GM18858 (cell line): ENCODE measurements around the gene SP110.
A peak's percentile ranks its signal among the peaks of the same experiment; 100 is the strongest.
"Not testable (repeated sequence)": the region's sequence is repeated elsewhere in the genome, so short reads cannot be mapped to it uniquely, and the experiment has no call there.

Experiments used
- ATAC-seq: cut with Tn5 transposase; IDR thresholded peaks from one replicate; pipeline ENCODE4 v1.9.1; 2021; ENCODE audit not compliant: unreplicated experiment

Gene SP110

GRCh38 chr2:230225486-230225885 is 5.7 kb upstream of the SP110 start, which contains the start of gene SP140:
SP140 (plus strand) TSS chr2:230225736; CDS start chr2:230225845, 109 bp downstream.
- peak; percentile 67 for ATAC-seq

GRCh38 chr2:230224458-230224857 is 4.7 kb upstream of the SP110 start:
- no peak for ATAC-seq

- not testable (repeated sequence) for ATAC-seq
Observed at GRCh38 chr2:230222829-230223228, 3.0 kb upstream of the SP110 start.

GRCh38 chr2:230221493-230221892 is 1.7 kb upstream of the SP110 start:
- no peak for ATAC-seq

- no peak for ATAC-seq
Observed at GRCh38 chr2:230220347-230220969, 674 bp upstream of the SP110 start.

GRCh38 chr2:230218421-230218820 is 1.4 kb downstream of the SP110 start:
- no peak for ATAC-seq

GRCh38 chr2:230217424-230217823 is 2.4 kb downstream of the SP110 start:
- peak; percentile 30 for ATAC-seq

- no peak for ATAC-seq
Observed at GRCh38 chr2:230216489-230216888, 3.3 kb downstream of the SP110 start.

GRCh38 chr2:230209422-230210051 is 10.2 kb downstream of the SP110 start:
- ATAC-seq = peak; percentile 43

GRCh38 chr2:230208576-230208975 is 11.2 kb downstream of the SP110 start:
- no peak for ATAC-seq

- ATAC-seq = no peak
Observed at GRCh38 chr2:230205721-230206120, 14.1 kb downstream of the SP110 start.

GRCh38 chr2:230205034-230205433 is 14.8 kb downstream of the SP110 start:
- ATAC-seq = peak; percentile 39

- peak; percentile 23 for ATAC-seq
Observed at GRCh38 chr2:230203110-230203676, 16.6 kb downstream of the SP110 start.

- peak; percentile 43 for ATAC-seq
Observed at GRCh38 chr2:230202430-230203109, 17.2 kb downstream of the SP110 start.

- no peak for ATAC-seq
Observed at GRCh38 chr2:230184727-230185578, 34.8 kb downstream of the SP110 start.

GRCh38 chr2:230181195-230181594 is 38.6 kb downstream of the SP110 start:
- ATAC-seq = no peak

- ATAC-seq = no peak
Observed at GRCh38 chr2:230179907-230180306, 39.9 kb downstream of the SP110 start.

GRCh38 chr2:230178546-230179485 is 41.0 kb downstream of the SP110 start:
- ATAC-seq = no peak

- no peak for ATAC-seq
Observed at GRCh38 chr2:230176996-230177395, 42.8 kb downstream of the SP110 start.

- ATAC-seq = no peak
Observed at GRCh38 chr2:230174466-230174865, 45.3 kb downstream of the SP110 start.
